ENCODE data around the gene ZNF135. TPM values are rescaled to one million over a fixed set of nuclear protein-coding genes. Genes with fewer than 3 reads are reported as not detected.

ZNF135 gene
- total and polyA plus RNA-seq, 2 of the 4 experiments (the other 2 are of a cell fraction), result 2.4 to 2.7 TPM

- ChIA-PET CTCF (no interaction called here), POLR2A (ENCODE audit: unreplicated experiment) (no interaction called here)
- Histone ChIP-seq H3K4ac (ENCODE audit: low read depth, low read length) (no peak overlapping the region), H2BK15ac (ENCODE audit: low read depth, low read length) (no peak overlapping the region), H2BK20ac (ENCODE audit: low read depth, low read length) (no peak overlapping the region), H3K27ac (ENCODE audit: insufficient read depth, low read length) (no peak overlapping the region), H3K9me1 (ENCODE audit: insufficient read depth, low read length) (no peaks in the 10 kb centered on the region), H3K4me1 (ENCODE audit: control insufficient read depth, insufficient read depth, low read length) (no peaks in the 10 kb centered on the region), H3K4me3 (ENCODE audit: insufficient read depth, low read depth, low read length) (no peak overlapping the region), H3K79me1 (ENCODE audit: low read depth in 1 of 2, low read length in 2 of 2) (no peaks in the 10 kb centered on the region), H3K18ac (ENCODE audit: low read depth, low read length) (no peak overlapping the region), H3K56ac (ENCODE audit: extremely low read depth, insufficient read depth, low read length) (no peak overlapping the region), H4K91ac (ENCODE audit: insufficient read depth, low read depth, low read length) (no peak overlapping the region), H2BK5ac (ENCODE audit: low read depth, low read length, poor library complexity, severe bottlenecking) (no peak overlapping the region), H3K9ac (ENCODE audit: low read depth, low read length) (no peak overlapping the region), H2AK9ac (replicated peaks; ENCODE audit: low read depth, low read length, poor library complexity) (no peak overlapping the region), H2BK120ac (ENCODE audit: low read depth, low read length) (no peak overlapping the region), H3K27me3 (ENCODE audit: control insufficient read depth, insufficient read depth, low read length) (no peaks in the 10 kb centered on the region), H3K9me3 (ENCODE audit: control insufficient read depth, insufficient read depth, low read length) (peaks cover 56% of the 10 kb centered on the region), H4K8ac (ENCODE audit: low read depth in 2 of 2, low read length in 2 of 2) (no peak overlapping the region), H2AK5ac (ENCODE audit: low read depth, low read length) (no peak overlapping the region), H3K14ac (replicated peaks; ENCODE audit: low read depth, low read length) (no peak overlapping the region), H4K20me1 (ENCODE audit: insufficient read depth, low read length) (no peaks in the 10 kb centered on the region), H4K5ac (ENCODE audit: low read depth, low read length) (no peak overlapping the region), H2AFZ (replicated peaks; ENCODE audit: low read length, poor library complexity) (no peak overlapping the region), H3K4me2 (ENCODE audit: low read depth, low read length) (no peak overlapping the region), H3K36me3 (ENCODE audit: control insufficient read depth, insufficient read depth, low read length) (peaks cover 7% of the 10 kb centered on the region), H3K23ac (ENCODE audit: low read depth, low read length) (no peak overlapping the region)
- WGBS, 2 experiments (ENCODE audit: extremely low coverage in 2 of 2, insufficient read length in 1 of 2), result no CpG with 5 or more reads among the region's 10 CpGs
- ATAC-seq (ENCODE audit: low read depth), result no peak
- no peak for DNase-seq
- dilution Hi-C loops (cut with HindIII; ENCODE audit: low sequenced_read_pairs, unreplicated experiment), result no loop called here
- no peak for TF ChIP-seq MXI1 (IDR thresholded peaks at IDR 0.05; ENCODE audit: borderline replicate concordance, low read depth, low read length)
- no peak for TF ChIP-seq NFE2L2 (IDR thresholded peaks at IDR 0.05; ENCODE audit: low read depth, low read length)
- TF ChIP-seq MAFK (IDR thresholded peaks at IDR 0.05; ENCODE audit: low read depth, low read length), result no peak
- TF ChIP-seq SMC3 (IDR thresholded peaks at IDR 0.05; ENCODE audit: low read depth, low read length), result no peak
- TF ChIP-seq CHD1 (IDR thresholded peaks at IDR 0.05; ENCODE audit: low read depth, low read length), result no peak
- TF ChIP-seq FOS (IDR thresholded peaks at IDR 0.05; ENCODE audit: low read depth, low read length), result no peak
- no peak for TF ChIP-seq RCOR1 (IDR thresholded peaks at IDR 0.05; ENCODE audit: insufficient replicate concordance, low read length)
- TF ChIP-seq BHLHE40 (IDR thresholded peaks at IDR 0.05; ENCODE audit: low read depth, low read length), result no peak
- no peak for TF ChIP-seq MAZ (IDR thresholded peaks at IDR 0.05; ENCODE audit: borderline replicate concordance, low read depth, low read length)
- in situ Hi-C loops (cut with MboI; ENCODE audit: low sequenced_read_pairs), result no loop called here
- no TSS peak for BruUV-seq (replicated peaks)
- intact Hi-C loops (cut with micrococcal nuclease), result no loop called here
Observed at GRCh38 chr19:58095328-58095727, 36.2 kb downstream of the ZNF135 start.
